Measurements from ENCODE around the gene CACNA1C.

GRCh38 chr12:2373307-2373706 is 320.5 kb downstream of the CACNA1C start:
- TF ChIP-seq, protein P1, sequence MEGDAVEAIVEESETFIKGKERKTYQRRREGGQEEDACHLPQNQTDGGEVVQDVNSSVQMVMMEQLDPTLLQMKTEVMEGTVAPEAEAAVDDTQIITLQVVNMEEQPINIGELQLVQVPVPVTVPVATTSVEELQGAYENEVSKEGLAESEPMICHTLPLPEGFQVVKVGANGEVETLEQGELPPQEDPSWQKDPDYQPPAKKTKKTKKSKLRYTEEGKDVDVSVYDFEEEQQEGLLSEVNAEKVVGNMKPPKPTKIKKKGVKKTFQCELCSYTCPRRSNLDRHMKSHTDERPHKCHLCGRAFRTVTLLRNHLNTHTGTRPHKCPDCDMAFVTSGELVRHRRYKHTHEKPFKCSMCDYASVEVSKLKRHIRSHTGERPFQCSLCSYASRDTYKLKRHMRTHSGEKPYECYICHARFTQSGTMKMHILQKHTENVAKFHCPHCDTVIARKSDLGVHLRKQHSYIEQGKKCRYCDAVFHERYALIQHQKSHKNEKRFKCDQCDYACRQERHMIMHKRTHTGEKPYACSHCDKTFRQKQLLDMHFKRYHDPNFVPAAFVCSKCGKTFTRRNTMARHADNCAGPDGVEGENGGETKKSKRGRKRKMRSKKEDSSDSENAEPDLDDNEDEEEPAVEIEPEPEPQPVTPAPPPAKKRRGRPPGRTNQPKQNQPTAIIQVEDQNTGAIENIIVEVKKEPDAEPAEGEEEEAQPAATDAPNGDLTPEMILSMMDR (IDR thresholded peaks at IDR 0.05): no peak
- TF ChIP-seq EZH2 (IDR thresholded peaks at IDR 0.05; ENCODE audit: borderline replicate concordance, insufficient read depth, low read depth, low read length, poor library complexity, severe bottlenecking): no peak

All from B cell (primary cell).